Body of pancreas (tissue), 4 donors: Measurements from ENCODE around the gene VAV1. TPM values are rescaled to one million over a fixed set of nuclear protein-coding genes. Genes with fewer than 3 reads are reported as not detected.

Experiments used
- ATAC-seq: fragments of 150-250 bp; one replicate; pipeline ENCODE4 v1.9.1; 2016
- DNase-seq, 4 donors: peaks; one replicate each; pipeline ENCODE4 v3.0.0-alpha.2; 2019
- H3K27ac ChIP-seq, 4 donors: fragments of 200-600 bp; sonication (generic); 1 replicate in 3 of 4; 2 replicates in 1 of 4; pipeline versions ENCODE4 v1.5.1 to v1.6.1; 2016 to 2019; ENCODE audit warnings: mild to moderate bottlenecking in 1 of 4, mixed read lengths in 1 of 4, moderate library complexity in 1 of 4
- H3K27me3 ChIP-seq, 2 donors: fragments of 200-600 bp; sonication (generic); one replicate each; pipeline ENCODE4 v1.6.0; 2016; ENCODE audit warnings: mild to moderate bottlenecking in 1 of 2
- H3K36me3 ChIP-seq, 2 donors: fragments of 200-600 bp; sonication (generic); replicated peaks in 1 of 2; 2 replicates each; pipeline ENCODE4 v1.5.1; 2016; ENCODE audit warnings: low read depth in 2 of 2; ENCODE audit not compliant: insufficient read depth in 1 of 2
- H3K4me1 ChIP-seq: fragments of 200-600 bp; sonication (generic); one replicate; pipeline ENCODE4 v1.6.0; 2016
- H3K4me3 ChIP-seq, 2 donors: fragments of 200-600 bp; sonication (generic); 1 replicate in 1 of 2; 2 replicates in 1 of 2; pipeline ENCODE4 v1.5.1; 2016 to 2019
- H3K9me3 ChIP-seq, 3 donors: fragments of 200-600 bp; sonication (generic); 1 replicate in 2 of 3; 2 replicates in 1 of 3; pipeline ENCODE4 v1.5.1; 2016
- POLR2A ChIP-seq, 3 donors: fragments of 450-650 bp; IDR thresholded peaks; one replicate each; pipeline ENCODE4 v1.6.1; 2016; ENCODE audit warnings: antibody characterized with exemption in 3 of 3, mild to moderate bottlenecking in 2 of 3
- WGBS, 2 donors: methylation state at CpG; one replicate each; pipeline ENCODE4 v1.1.5; 2017; 5-methylcytosine and 5-hydroxymethylcytosine counted together
- intact Hi-C: fragments of 100-400 bp; cut with DNase I; formaldehyde crosslinking; loops from one replicate; pipeline ENCODE4 v1.15.1; 2023
- total RNA-seq, 2 donors: library from RNA; depleted of rRNA; stranded (reverse); fragments of >200 nt; gene quantifications; one replicate each; pipeline ENCODE4 v1.1.0, GENCODE V29; 2016
- TF ChIP-seq, protein P1 (sequence below), 7 experiments: fragments of 450-650 bp in 4 of 7; fragments of 200-600 bp in 3 of 7; sonication (generic) in 3 of 7; IDR thresholded peaks; one replicate each; pipeline ENCODE4 v1.5.1; 2016 to 2019; ENCODE audit warnings: antibody characterized with exemption in 7 of 7

The VAV1 gene
- total RNA-seq, 2 donors from 2014 or later, result 1.3 to 5.6 TPM

GRCh38 chr19:6802336-6803035 lies 30.0 kb downstream of the VAV1 start:
- Histone ChIP-seq H3K4me1 (peaks cover 12% of the 10 kb centered on the region), H3K4me3 (no peak overlapping the region), H3K36me3 (no peaks in the 10 kb centered on the region), H3K9me3 (no peaks in the 10 kb centered on the region), H3K27me3 (no peaks in the 10 kb centered on the region), H3K27ac (peak overlapping the region in 1 of 4 donors; percentile 71)
- no peak for TF ChIP-seq POLR2A (IDR thresholded peaks at IDR 0.05)
- TF ChIP-seq, protein P1, sequence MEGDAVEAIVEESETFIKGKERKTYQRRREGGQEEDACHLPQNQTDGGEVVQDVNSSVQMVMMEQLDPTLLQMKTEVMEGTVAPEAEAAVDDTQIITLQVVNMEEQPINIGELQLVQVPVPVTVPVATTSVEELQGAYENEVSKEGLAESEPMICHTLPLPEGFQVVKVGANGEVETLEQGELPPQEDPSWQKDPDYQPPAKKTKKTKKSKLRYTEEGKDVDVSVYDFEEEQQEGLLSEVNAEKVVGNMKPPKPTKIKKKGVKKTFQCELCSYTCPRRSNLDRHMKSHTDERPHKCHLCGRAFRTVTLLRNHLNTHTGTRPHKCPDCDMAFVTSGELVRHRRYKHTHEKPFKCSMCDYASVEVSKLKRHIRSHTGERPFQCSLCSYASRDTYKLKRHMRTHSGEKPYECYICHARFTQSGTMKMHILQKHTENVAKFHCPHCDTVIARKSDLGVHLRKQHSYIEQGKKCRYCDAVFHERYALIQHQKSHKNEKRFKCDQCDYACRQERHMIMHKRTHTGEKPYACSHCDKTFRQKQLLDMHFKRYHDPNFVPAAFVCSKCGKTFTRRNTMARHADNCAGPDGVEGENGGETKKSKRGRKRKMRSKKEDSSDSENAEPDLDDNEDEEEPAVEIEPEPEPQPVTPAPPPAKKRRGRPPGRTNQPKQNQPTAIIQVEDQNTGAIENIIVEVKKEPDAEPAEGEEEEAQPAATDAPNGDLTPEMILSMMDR (IDR thresholded peaks at IDR 0.05), result no peak
- DNase-seq (peak in 3 of 4 donors; percentile 7 to 66 (median 16)), ATAC-seq (no peak)
- 50 to 54% methylated on average over 7 to 9 of the region's 9 CpGs for WGBS, 2 donors
- intact Hi-C loops, result no loop called here

GRCh38 chr19:6803036-6803404 lies 30.5 kb downstream of the VAV1 start:
- WGBS, 2 donors, result 58 to 69% methylated on average over 4 to 8 of the region's 8 CpGs
- no peaks in the 10 kb centered on the region for H3K36me3 ChIP-seq
- no peaks in the 10 kb centered on the region for H3K27me3 ChIP-seq
- H3K4me1 ChIP-seq, result peaks cover 12% of the 10 kb centered on the region
- no peak for ATAC-seq
- H3K4me3 ChIP-seq, result no peak overlapping the region
- H3K27ac ChIP-seq, result peak overlapping the region in 1 of 4 donors; percentile 71
- peak in 1 of 4 donors; percentile 13 for DNase-seq
- TF ChIP-seq, protein P1 (IDR thresholded peaks at IDR 0.05), result no peak
- TF ChIP-seq POLR2A (IDR thresholded peaks at IDR 0.05), result no peak
- H3K9me3 ChIP-seq, result no peaks in the 10 kb centered on the region
- intact Hi-C loops, result no loop called here

DNA sequence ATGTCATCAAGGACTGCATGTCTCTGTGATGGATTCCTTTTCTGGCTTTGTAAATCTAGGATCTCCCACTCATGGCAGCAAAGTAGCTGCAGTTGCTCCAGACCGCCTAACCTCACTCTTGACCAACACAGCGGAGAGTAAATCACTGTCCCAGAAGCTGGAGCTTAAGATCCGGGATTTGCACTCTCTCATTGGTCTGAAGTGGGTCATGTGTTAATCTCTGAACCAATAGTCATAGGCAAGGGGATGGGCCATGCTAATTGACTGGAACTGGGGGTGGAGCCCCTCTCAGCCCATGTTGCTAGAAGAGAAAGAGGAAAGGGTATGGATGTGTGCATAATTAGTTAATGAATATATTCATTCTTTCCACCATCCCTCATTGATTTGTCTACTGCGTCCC lies 34.0 kb downstream of the VAV1 start:
- TF ChIP-seq, protein P1 (IDR thresholded peaks at IDR 0.05), result no peak
- TF ChIP-seq POLR2A (IDR thresholded peaks at IDR 0.05), result no peak
- peaks cover 4% of the 10 kb centered on the region for H3K4me1 ChIP-seq
- no peaks in the 10 kb centered on the region for H3K36me3 ChIP-seq
- ATAC-seq (no peak), DNase-seq (no peak)
- intact Hi-C loops, result no loop called here
- H3K4me3 ChIP-seq, result no peak overlapping the region
- H3K27me3 ChIP-seq, result no peaks in the 10 kb centered on the region
- WGBS, 2 donors, result 47 to 59% methylated on average over 2 to 4 of the region's 4 CpGs
- H3K27ac ChIP-seq, result no peak overlapping the region
- no peaks in the 10 kb centered on the region for H3K9me3 ChIP-seq

DNA sequence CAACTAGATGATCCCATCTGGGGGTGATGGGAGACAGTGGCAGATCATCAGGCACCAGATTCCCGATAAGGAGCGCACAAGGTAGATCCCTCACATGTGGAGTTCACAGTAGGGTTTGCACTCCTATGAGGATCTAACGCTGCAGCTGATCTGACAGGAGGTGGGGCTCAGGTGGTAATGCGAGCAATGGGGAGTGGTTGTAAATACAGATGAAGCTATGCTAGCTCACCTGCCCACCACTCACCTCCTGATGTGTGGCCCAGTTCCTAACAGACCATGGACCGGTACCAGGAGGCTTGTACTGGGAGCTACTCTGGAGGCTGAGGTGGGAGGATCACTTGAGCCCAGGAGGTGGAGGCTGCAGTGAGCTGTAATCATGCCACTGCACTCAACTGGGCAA lies 34.8 kb downstream of the VAV1 start:
- no peaks in the 10 kb centered on the region for H3K4me1 ChIP-seq
- ATAC-seq (no peak), DNase-seq (no peak)
- no peak overlapping the region for H3K4me3 ChIP-seq
- WGBS, 2 donors, result 74 to 76% methylated on average over 4 to 5 of the region's 5 CpGs
- H3K27me3 ChIP-seq, result no peaks in the 10 kb centered on the region
- no peaks in the 10 kb centered on the region for H3K36me3 ChIP-seq
- intact Hi-C loops, result no loop called here
- no peak overlapping the region for H3K27ac ChIP-seq
- H3K9me3 ChIP-seq, result no peaks in the 10 kb centered on the region
- TF ChIP-seq, protein P1 (IDR thresholded peaks at IDR 0.05), result no peak
- TF ChIP-seq POLR2A (IDR thresholded peaks at IDR 0.05), result no peak

- H3K4me1 ChIP-seq, result no peaks in the 10 kb centered on the region
- DNase-seq (no peak), ATAC-seq (no peak)
- H3K27ac ChIP-seq, result no peak overlapping the region
- WGBS, 2 donors, result 88 to 96% methylated on average over 1 of the region's 1 CpG
- no peaks in the 10 kb centered on the region for H3K27me3 ChIP-seq
- TF ChIP-seq, protein P1 (IDR thresholded peaks at IDR 0.05), result no peak
- no peak for TF ChIP-seq POLR2A (IDR thresholded peaks at IDR 0.05)
- no peaks in the 10 kb centered on the region for H3K36me3 ChIP-seq
- H3K9me3 ChIP-seq, result no peaks in the 10 kb centered on the region
- no peak overlapping the region for H3K4me3 ChIP-seq
- intact Hi-C loops, result no loop called here
Measured at GRCh38 chr19:6808494-6808893, 36.0 kb downstream of the VAV1 start.
